Gastroesophageal sphincter (tissue), 2 donors: ENCODE data around the gene DST.

Source experiments
- EP300 ChIP-seq: sonication (generic); formaldehyde crosslinking; IDR thresholded peaks from one replicate; pipeline ENCODE4 v1.6.1; 2017; ENCODE audit warnings: antibody characterized with exemption, mild to moderate bottlenecking
- POLR2A ChIP-seq, 2 donors: fragments of 450-650 bp; IDR thresholded peaks; one replicate each; pipeline ENCODE4 v1.6.1; 2017; ENCODE audit warnings: antibody characterized with exemption in 2 of 2, mild to moderate bottlenecking in 2 of 2, moderate library complexity in 1 of 2
- POLR2AphosphoS5 ChIP-seq: sonication (generic); formaldehyde crosslinking; IDR thresholded peaks from one replicate; pipeline ENCODE4 v1.6.1; 2017; ENCODE audit warnings: antibody characterized with exemption

- TF ChIP-seq POLR2A (IDR thresholded peaks at IDR 0.05) (no peak), EP300 (no peak), POLR2AphosphoS5 (no peak)
Observed at GRCh38 chr6:56424064-56424463, 218.6 kb downstream of the DST start.
